Sigmoid colon (tissue), 7 donors: ENCODE data around the gene OVCH2. TPM values are rescaled to one million over a fixed set of nuclear protein-coding genes. Genes with fewer than 3 reads are reported as not detected.
A peak's percentile ranks its signal among the peaks of the same experiment; 100 is the strongest.

ENCODE experiments used
- DNase-seq: peaks from one replicate; pipeline ENCODE4 v3.0.0-alpha.2; 2019
- H3K27ac ChIP-seq, 4 donors: fragments of 200-600 bp; sonication (generic); one replicate each; pipeline ENCODE4 v1.5.1; 2016 to 2019; ENCODE audit warnings: mild to moderate bottlenecking in 1 of 4
- H3K27me3 ChIP-seq, 3 donors: fragments of 200-600 bp; sonication (generic); one replicate each; pipeline ENCODE4 v1.5.1; 2019; ENCODE audit warnings: mild to moderate bottlenecking in 1 of 3
- H3K36me3 ChIP-seq, 4 donors: fragments of 200-600 bp; sonication (generic); one replicate each; pipeline ENCODE4 v1.5.1; 2016 to 2019
- H3K4me1 ChIP-seq, 4 donors: fragments of 200-600 bp; sonication (generic); one replicate each; pipeline ENCODE4 v1.5.1; 2017 to 2019
- H3K4me3 ChIP-seq, 4 donors: fragments of 200-600 bp; sonication (generic); one replicate each; pipeline ENCODE4 v1.5.1; 2017 to 2019; ENCODE audit warnings: mild to moderate bottlenecking in 2 of 4, moderate library complexity in 1 of 4
- H3K9me3 ChIP-seq, 4 donors: fragments of 200-600 bp in 3 of 4; sonication (generic) in 3 of 4; one replicate each; pipeline versions ENCODE4 v1.5.1 to v1.6.1; 2013 to 2019
- CTCF ChIP-seq, 4 experiments: fragments of 450-650 bp in 3 of 4; fragments of 200-600 bp in 1 of 4; IDR thresholded peaks; one replicate each; pipeline ENCODE4 v1.5.1; 2016 to 2019; ENCODE audit warnings: antibody characterized with exemption in 4 of 4, mild to moderate bottlenecking in 3 of 4, moderate library complexity in 2 of 4
- EP300 ChIP-seq, 4 donors: sonication (generic); formaldehyde crosslinking; IDR thresholded peaks; one replicate each; pipeline ENCODE4 v1.6.1; 2017; ENCODE audit warnings: antibody characterized with exemption in 4 of 4
- POLR2A ChIP-seq, 2 donors: fragments of 450-650 bp; IDR thresholded peaks; one replicate each; pipeline ENCODE4 v1.6.1; 2016; ENCODE audit warnings: antibody characterized with exemption in 2 of 2, mild to moderate bottlenecking in 2 of 2, moderate library complexity in 2 of 2
- POLR2AphosphoS5 ChIP-seq, 4 donors: sonication (generic); formaldehyde crosslinking; IDR thresholded peaks; one replicate each; pipeline ENCODE4 v1.6.1; 2017; ENCODE audit warnings: antibody characterized with exemption in 4 of 4
- WGBS, 2 donors: extraction: QIAGEN DNeasy Blood & Tissue Kit; methylation state at CpG; one replicate each; pipeline ENCODE4 v1.1.7; 2013; 5-methylcytosine and 5-hydroxymethylcytosine counted together
- intact Hi-C: fragments of 100-400 bp; cut with DNase I; formaldehyde crosslinking; loops from one replicate; pipeline ENCODE4 v1.15.1; 2023
- polyA plus RNA-seq, 3 donors: library from polyadenylated mRNA; stranded (reverse); fragments of 200-250 nt; gene quantifications; one replicate each; pipeline ENCODE4 v1.2.3, GENCODE V29; 2013
- total RNA-seq, 4 donors: library from RNA; depleted of rRNA; stranded (reverse); fragments of >200 nt; gene quantifications; one replicate each; pipeline ENCODE4 v1.1.0, GENCODE V29; 2016
- donor health status: healthy with polysubstance abuse.
- donor health status: Bipolar disorder and iron deficiency.
- donor health status: healthy.

The OVCH2 gene
- total and polyA plus RNA-seq, 7 donors: not detected

- Histone ChIP-seq H3K27me3 (peaks cover 4 to 32% (median 21%) of the 10 kb centered on the region in 3 donors), H3K4me3 (peak within 1 kb of the TSS; percentile 27 to 59 (median 50)), H3K27ac (peak within 1 kb of the TSS; percentile 40 to 61 (median 58)), H3K9me3 (no peaks in the 10 kb centered on the region), H3K36me3 (no peaks in the 10 kb centered on the region), H3K4me1 (peaks cover 0 to 31% (median 21%) of the 10 kb centered on the region in 4 donors)
- intact Hi-C loops: no loop called here
- peak; percentile 83 for DNase-seq
- TF ChIP-seq EP300 (IDR thresholded peaks at IDR 0.05) (no peak), POLR2AphosphoS5 (IDR thresholded peaks at IDR 0.05) (peak in 2 of 4 donors; percentile 27 to 57)
- 8 to 10% methylated on average over 40 of the region's 40 CpGs for WGBS, 2 donors
These were observed 33.1 kb downstream of the OVCH2 start, which contains the start of gene CYB5R2 for GRCh38 chr11:7672960-7673723. TSS of gene CYB5R2 (minus strand) at chr11:7673500. CDS start at chr11:7672825, 675 bp downstream.

GRCh38 chr11:7672276-7672959, 33.9 kb downstream of the OVCH2 start:
- H3K4me3 ChIP-seq: peak overlapping the region in 1 of 4 donors; percentile 46
- H3K36me3 ChIP-seq: no peaks in the 10 kb centered on the region
- H3K27ac ChIP-seq: no peak overlapping the region
- intact Hi-C loops: no loop called here
- H3K9me3 ChIP-seq: no peaks in the 10 kb centered on the region
- WGBS, 2 donors: 91 to 93% methylated on average over 16 of the region's 16 CpGs
- TF ChIP-seq POLR2AphosphoS5 (IDR thresholded peaks at IDR 0.05): no peak
- no peak for TF ChIP-seq POLR2A (IDR thresholded peaks at IDR 0.05)
- H3K27me3 ChIP-seq: peaks cover 4 to 32% (median 21%) of the 10 kb centered on the region in 3 donors
- no peak for DNase-seq
- H3K4me1 ChIP-seq: peaks cover 0 to 24% (median 18%) of the 10 kb centered on the region in 4 donors

GRCh38 chr11:7671347-7672215, 34.7 kb downstream of the OVCH2 start:
- intact Hi-C loops: no loop called here
- TF ChIP-seq POLR2AphosphoS5 (IDR thresholded peaks at IDR 0.05) (no peak), EP300 (IDR thresholded peaks at IDR 0.05) (no peak), POLR2A (IDR thresholded peaks at IDR 0.05) (no peak), CTCF (IDR thresholded peaks at IDR 0.05) (no peak)
- Histone ChIP-seq H3K27ac (no peak overlapping the region), H3K4me3 (no peak overlapping the region), H3K9me3 (no peaks in the 10 kb centered on the region), H3K27me3 (peaks cover 4 to 32% (median 21%) of the 10 kb centered on the region in 3 donors), H3K4me1 (peaks cover 0 to 18% (median 16%) of the 10 kb centered on the region in 4 donors), H3K36me3 (no peaks in the 10 kb centered on the region)
- no peak for DNase-seq
- 48 to 83% methylated on average over 10 of the region's 10 CpGs for WGBS, 2 donors

GRCh38 chr11:7670641-7671040, 35.6 kb downstream of the OVCH2 start:
- TF ChIP-seq EP300 (IDR thresholded peaks at IDR 0.05) (no peak), POLR2AphosphoS5 (IDR thresholded peaks at IDR 0.05) (no peak), POLR2A (IDR thresholded peaks at IDR 0.05) (no peak), CTCF (IDR thresholded peaks at IDR 0.05) (no peak)
- intact Hi-C loops: no loop called here
- DNase-seq: no peak
- no peaks in the 10 kb centered on the region for H3K9me3 ChIP-seq
- H3K27me3 ChIP-seq: peaks cover 4 to 32% (median 21%) of the 10 kb centered on the region in 3 donors
- no peaks in the 10 kb centered on the region for H3K36me3 ChIP-seq
- 65 to 71% methylated on average over 4 of the region's 4 CpGs for WGBS, 2 donors
- no peak overlapping the region for H3K4me3 ChIP-seq
- H3K27ac ChIP-seq: no peak overlapping the region
- peaks cover 0 to 18% (median 16%) of the 10 kb centered on the region in 4 donors for H3K4me1 ChIP-seq

GRCh38 chr11:7668911-7669310, 37.4 kb downstream of the OVCH2 start:
- Histone ChIP-seq H3K27ac (no peak overlapping the region), H3K27me3 (peaks cover 4 to 23% (median 19%) of the 10 kb centered on the region in 3 donors), H3K36me3 (no peaks in the 10 kb centered on the region), H3K9me3 (peaks cover 0 to 4% (median 0%) of the 10 kb centered on the region in 4 donors), H3K4me1 (peaks cover 0 to 13% (median 11%) of the 10 kb centered on the region in 4 donors), H3K4me3 (no peak overlapping the region)
- DNase-seq: no peak
- 63 to 77% methylated on average over 5 of the region's 5 CpGs for WGBS, 2 donors
- intact Hi-C loops: loop anchor here (5.0 kb wide), 1 partner anchor 157 kb away; the partner anchor contains the start of gene PPFIBP2
- TF ChIP-seq EP300 (IDR thresholded peaks at IDR 0.05) (no peak), POLR2A (IDR thresholded peaks at IDR 0.05) (no peak), POLR2AphosphoS5 (IDR thresholded peaks at IDR 0.05) (no peak), CTCF (IDR thresholded peaks at IDR 0.05) (no peak)
